A673 (cell line): Measurements from ENCODE around the gene CTIF. TPM values are rescaled to one million over a fixed set of nuclear protein-coding genes. Genes with fewer than 3 reads are reported as not detected.

ENCODE experiments used
- BruUV-seq: library from RNA; stranded (reverse); fragments of 400-500 nt; replicated peaks from 2 replicates; lab custom pipeline; 2021; lab: Mats Ljungman, UMichigan
- CTCF ChIA-PET: fragments of 300-600 bp; sonication (Branson Sonifier 250); formaldehyde crosslinking; loops from one replicate; lab custom pipeline; 2022; ENCODE audit warnings: antibody characterized with exemption; lab: Charles Lee
- POLR2A ChIA-PET: fragments of 300-600 bp; sonication (Branson Sonifier 250); formaldehyde crosslinking; loops from one replicate; lab custom pipeline; 2022; ENCODE audit warnings: antibody characterized with exemption; ENCODE audit not compliant: low non-redundant PET; lab: Charles Lee
- DNase-seq: peaks from one replicate; pipeline ENCODE4 v3.0.0-alpha.2; 2015; ENCODE audit warnings: low spot score
- H3K27ac ChIP-seq: fragments of 200-600 bp; sonication (generic); 2 replicates; pipeline ENCODE4 v1.5.1; 2016; ENCODE audit warnings: mixed run types, low read depth, mild to moderate bottlenecking, mixed read lengths, antibody characterized with exemption, low read length; ENCODE audit not compliant: poor library complexity, severe bottlenecking
- H3K27me3 ChIP-seq: fragments of 200-600 bp; sonication (generic); replicated peaks from 2 replicates; pipeline ENCODE4 v1.6.1; 2017; ENCODE audit warnings: mixed run types, low read depth, mild to moderate bottlenecking, mixed read lengths, antibody characterized with exemption, low read length; ENCODE audit not compliant: insufficient read depth, poor library complexity
- H3K36me3 ChIP-seq: fragments of 200-600 bp; sonication (generic); 2 replicates; pipeline ENCODE4 v1.6.1; 2016; ENCODE audit warnings: mixed run types, mild to moderate bottlenecking, mixed read lengths, antibody characterized with exemption, low read length; ENCODE audit not compliant: insufficient read depth, poor library complexity, severe bottlenecking
- H3K4me1 ChIP-seq: fragments of 200-600 bp; sonication (generic); 2 replicates; pipeline ENCODE4 v1.6.1; 2017; ENCODE audit warnings: mixed run types, mild to moderate bottlenecking, mixed read lengths, antibody characterized with exemption, low read length; ENCODE audit not compliant: insufficient read depth, poor library complexity, severe bottlenecking
- H3K4me3 ChIP-seq: fragments of 200-600 bp; sonication (generic); 2 replicates; pipeline ENCODE4 v1.5.1; 2016; ENCODE audit warnings: low read depth, mixed run types, mild to moderate bottlenecking, mixed read lengths, low read length; ENCODE audit not compliant: poor library complexity, severe bottlenecking
- H3K9me3 ChIP-seq: fragments of 200-600 bp; sonication (generic); 2 replicates; pipeline ENCODE4 v1.6.1; 2016; ENCODE audit warnings: mixed run types, low read depth, mild to moderate bottlenecking, mixed read lengths, antibody characterized with exemption, low read length; ENCODE audit not compliant: poor library complexity, severe bottlenecking
- CTCF ChIP-seq: fragments of 300-800, 200-600 bp; sonication (generic); conservative IDR thresholded peaks from 2 replicates; pipeline ENCODE4 v1.5.1; 2017; ENCODE audit warnings: low read depth, mild to moderate bottlenecking, antibody characterized with exemption, low read length, moderate library complexity, mixed read lengths
- EZH2 ChIP-seq: fragments of 200-600 bp; sonication (generic); IDR thresholded peaks from 2 replicates; pipeline ENCODE4 v1.6.1; 2017; ENCODE audit warnings: borderline replicate concordance, low read depth, mild to moderate bottlenecking, mixed read lengths, antibody characterized with exemption, low read length; ENCODE audit not compliant: poor library complexity, severe bottlenecking
- intact Hi-C: fragments of 100-400 bp; cut with micrococcal nuclease; formaldehyde crosslinking; loops from one replicate; pipeline ENCODE4 v1.10.0; 2022; ENCODE audit not compliant: unreplicated experiment
- total RNA-seq: library from RNA; stranded (reverse); gene quantifications from 2 replicates; pipeline ENCODE4 v1.2.3, GENCODE V29; 2021

The CTIF gene
- total RNA-seq, 1 experiment from 2014 or later, result 23.5 TPM

GRCh38 chr18:48675912-48676311 lies 137.1 kb downstream of the CTIF start:
- Histone ChIP-seq H3K27ac (no peak overlapping the region), H3K27me3 (no peaks in the 10 kb centered on the region), H3K4me1 (no peaks in the 10 kb centered on the region), H3K4me3 (no peak overlapping the region), H3K36me3 (peaks cover 3% of the 10 kb centered on the region), H3K9me3 (no peaks in the 10 kb centered on the region)
- DNase-seq, result no peak
- BruUV-seq, result no TSS peak
- no peak for TF ChIP-seq EZH2
- no peak for TF ChIP-seq CTCF
- ChIA-PET CTCF (interaction anchor here (0.6 to 1.0 kb wide), 2 partner anchors 200 to 561 kb away, joined by 3 read pairs; no protein-coding TSS in a partner anchor), POLR2A (no interaction called here)
- intact Hi-C loops, result loop anchor here (2.0 to 10.0 kb wide), 6 partner anchors 366 to 1179 kb away; no protein-coding TSS in a partner anchor

- Histone ChIP-seq H3K4me1 (no peaks in the 10 kb centered on the region), H3K4me3 (no peak overlapping the region), H3K27me3 (no peaks in the 10 kb centered on the region), H3K9me3 (no peaks in the 10 kb centered on the region), H3K36me3 (peaks cover 2% of the 10 kb centered on the region), H3K27ac (no peak overlapping the region)
- ChIA-PET POLR2A (no interaction called here), CTCF (interaction anchor here (0.6 kb wide), 1 partner anchor 503 kb away, joined by 3 read pairs; no protein-coding TSS in a partner anchor)
- no peak for DNase-seq
- no TSS peak for BruUV-seq
- TF ChIP-seq CTCF, result no peak
- no peak for TF ChIP-seq EZH2
- intact Hi-C loops, result loop anchor here (2.0 to 10.0 kb wide), 5 partner anchors 366 to 1178 kb away; no protein-coding TSS in a partner anchor
Observed at GRCh38 chr18:48676346-48676745, 137.5 kb downstream of the CTIF start.

- TF ChIP-seq CTCF (peak; percentile 93), EZH2 (no peak)
- H3K27me3 ChIP-seq, result no peaks in the 10 kb centered on the region
- no peaks in the 10 kb centered on the region for H3K4me1 ChIP-seq
- H3K4me3 ChIP-seq, result no peak overlapping the region
- intact Hi-C loops, result loop anchor here (2.0 to 10.0 kb wide), 5 partner anchors 365 to 1178 kb away; no protein-coding TSS in a partner anchor
- peak; percentile 73 for DNase-seq
- BruUV-seq, result no TSS peak
- ChIA-PET POLR2A (no interaction called here), CTCF (interaction anchor here (0.6 kb wide), 1 partner anchor 502 kb away, joined by 3 read pairs; no protein-coding TSS in a partner anchor)
- no peak overlapping the region for H3K27ac ChIP-seq
- H3K9me3 ChIP-seq, result no peaks in the 10 kb centered on the region
- no peaks in the 10 kb centered on the region for H3K36me3 ChIP-seq
Observed at GRCh38 chr18:48676756-48677368, 138.0 kb downstream of the CTIF start.
